ENCODE results near the gene CDYL. TPM values are rescaled to one million over a fixed set of nuclear protein-coding genes. Genes with fewer than 3 reads are reported as not detected.
A peak's percentile ranks its signal among the peaks of the same experiment; 100 is the strongest.

The CDYL gene
- total and polyA plus RNA-seq, 8 donors, result 26.9 to 32.3 (median 29.1) TPM

- intact Hi-C loops (cut with DNase I), result no loop called here
- no peak overlapping the region for H3K4me3 ChIP-seq
- no peak overlapping the region for H3K27ac ChIP-seq
- H3K27me3 ChIP-seq, result no peaks in the 10 kb centered on the region
- TF ChIP-seq CTCF (IDR thresholded peaks at IDR 0.05), result peak; percentile 27 to 49
- no peaks in the 10 kb centered on the region for H3K36me3 ChIP-seq
- peak in 3 of 4 donors; percentile 48 to 74 (median 49) for DNase-seq
- peak; percentile 84 for ATAC-seq
- H3K4me1 ChIP-seq, result peaks cover 0 to 25% of the 10 kb centered on the region in 2 donors
- peaks cover 0 to 2% of the 10 kb centered on the region in 2 donors for H3K9me3 ChIP-seq
Observed at GRCh38 chr6:4805553-4806336, 29.5 kb downstream of the CDYL start.

- H3K4me3 ChIP-seq, result no peak overlapping the region
- intact Hi-C loops (cut with DNase I), result no loop called here
- no peaks in the 10 kb centered on the region for H3K27me3 ChIP-seq
- DNase-seq, result no peak
- TF ChIP-seq CTCF (IDR thresholded peaks at IDR 0.05), result peak in 1 of 2 donors; percentile 2
- no peaks in the 10 kb centered on the region for H3K36me3 ChIP-seq
- H3K9me3 ChIP-seq, result no peaks in the 10 kb centered on the region
- peaks cover 0 to 31% of the 10 kb centered on the region in 2 donors for H3K4me1 ChIP-seq
- H3K27ac ChIP-seq, result no peak overlapping the region
- ATAC-seq, result no peak
Observed at GRCh38 chr6:4806337-4806725, 30.1 kb downstream of the CDYL start.

- ATAC-seq (no peak), DNase-seq (no peak)
- H3K9me3 ChIP-seq, result no peaks in the 10 kb centered on the region
- no peaks in the 10 kb centered on the region for H3K36me3 ChIP-seq
- intact Hi-C loops (cut with DNase I), result no loop called here
- TF ChIP-seq CTCF (IDR thresholded peaks at IDR 0.05), result no peak
- H3K27ac ChIP-seq, result no peak overlapping the region
- H3K4me3 ChIP-seq, result no peak overlapping the region
- H3K27me3 ChIP-seq, result no peaks in the 10 kb centered on the region
- peaks cover 0 to 34% of the 10 kb centered on the region in 2 donors for H3K4me1 ChIP-seq
Observed at GRCh38 chr6:4806791-4807190, 30.6 kb downstream of the CDYL start.

GRCh38 chr6:4808396-4808795 is 32.2 kb downstream of the CDYL start:
- H3K4me3 ChIP-seq, result no peak overlapping the region
- no peak for TF ChIP-seq CTCF (IDR thresholded peaks at IDR 0.05)
- no peaks in the 10 kb centered on the region for H3K27me3 ChIP-seq
- no peak overlapping the region for H3K27ac ChIP-seq
- no peaks in the 10 kb centered on the region for H3K9me3 ChIP-seq
- intact Hi-C loops (cut with DNase I), result no loop called here
- H3K36me3 ChIP-seq, result no peaks in the 10 kb centered on the region
- DNase-seq, result no peak
- no peak for ATAC-seq
- H3K4me1 ChIP-seq, result peaks cover 0 to 36% of the 10 kb centered on the region in 2 donors

GRCh38 chr6:4809999-4810918 is 34.1 kb downstream of the CDYL start:
- DNase-seq (no peak), ATAC-seq (no peak)
- H3K9me3 ChIP-seq, result no peaks in the 10 kb centered on the region
- H3K4me1 ChIP-seq, result peaks cover 0 to 30% of the 10 kb centered on the region in 2 donors
- no peaks in the 10 kb centered on the region for H3K36me3 ChIP-seq
- intact Hi-C loops (cut with DNase I), result no loop called here
- H3K4me3 ChIP-seq, result no peak overlapping the region
- no peak overlapping the region for H3K27ac ChIP-seq
- TF ChIP-seq CTCF (IDR thresholded peaks at IDR 0.05), result no peak
- no peaks in the 10 kb centered on the region for H3K27me3 ChIP-seq

Measured in left lung (tissue), 10 donors.